GM12891 (cell line): ENCODE results near the gene TTC7B.

Source experiments
- POLR2A ChIP-seq: IDR thresholded peaks from 2 replicates; pipeline ENCODE4 v1.6.1; 2011; ENCODE audit warnings: low read depth, low read length, control low read depth
- POLR2AphosphoS5 ChIP-seq: IDR thresholded peaks from 2 replicates; pipeline ENCODE4 v1.6.1; 2011; ENCODE audit warnings: low read depth, low read length, control low read depth
- TAF1 ChIP-seq: IDR thresholded peaks from 2 replicates; pipeline ENCODE4 v1.6.1; 2011; ENCODE audit warnings: low read depth, low read length, control low read depth

GRCh38 chr14:90545966-90546751 lies 270.1 kb downstream of the TTC7B start:
- TF ChIP-seq POLR2A, result no peak
- no peak for TF ChIP-seq POLR2AphosphoS5
- TF ChIP-seq TAF1, result no peak
